DMS 273 (cell line): ENCODE results near the gene DAB2IP.

Experiments used
- DNase-seq: peaks from one replicate; lab custom pipeline; 2025; ENCODE audit not compliant: unreplicated experiment; lab: John Stamatoyannopoulos, UW

DAB2IP gene

GRCh38 chr9:121662359-121662758 is 10.9 kb downstream of the DAB2IP start:
- DNase-seq: no peak

GRCh38 chr9:121662891-121663580 is 11.6 kb downstream of the DAB2IP start:
- no peak for DNase-seq

- DNase-seq: no peak
These were observed 12.2 kb downstream of the DAB2IP start for GRCh38 chr9:121663591-121663990.

- no peak for DNase-seq
These were observed 14.9 kb downstream of the DAB2IP start for GRCh38 chr9:121666294-121666693.

GRCh38 chr9:121667214-121667613 is 15.8 kb downstream of the DAB2IP start:
- DNase-seq: no peak

GRCh38 chr9:121667890-121668289 is 16.5 kb downstream of the DAB2IP start:
- DNase-seq: no peak

GRCh38 chr9:121670431-121670830 is 19.0 kb downstream of the DAB2IP start:
- DNase-seq: no peak

- DNase-seq: no peak
These were observed 20.2 kb downstream of the DAB2IP start for GRCh38 chr9:121671612-121672155.

GRCh38 chr9:121672213-121672612 is 20.8 kb downstream of the DAB2IP start:
- DNase-seq: no peak

- no peak for DNase-seq
These were observed 21.6 kb downstream of the DAB2IP start for GRCh38 chr9:121672986-121673385.

- no peak for DNase-seq
These were observed 22.1 kb downstream of the DAB2IP start for GRCh38 chr9:121673576-121673975.

GRCh38 chr9:121674017-121674416 is 22.6 kb downstream of the DAB2IP start:
- DNase-seq: no peak

- DNase-seq: no peak
These were observed 23.5 kb downstream of the DAB2IP start for GRCh38 chr9:121674952-121675351.

GRCh38 chr9:121675381-121675780 is 23.9 kb downstream of the DAB2IP start:
- no peak for DNase-seq

- peak; percentile 10 for DNase-seq
These were observed 24.8 kb downstream of the DAB2IP start for GRCh38 chr9:121675969-121676822.

- no peak for DNase-seq
These were observed 25.5 kb downstream of the DAB2IP start for GRCh38 chr9:121676926-121677325.

GRCh38 chr9:121678501-121679022 is 27.1 kb downstream of the DAB2IP start:
- DNase-seq: no peak

- no peak for DNase-seq
These were observed 28.6 kb downstream of the DAB2IP start for GRCh38 chr9:121679901-121680635.

GRCh38 chr9:121681404-121681803 is 30.0 kb downstream of the DAB2IP start:
- DNase-seq: no peak

GRCh38 chr9:121682201-121682600 is 30.8 kb downstream of the DAB2IP start:
- no peak for DNase-seq

- DNase-seq: no peak
These were observed 31.6 kb downstream of the DAB2IP start for GRCh38 chr9:121682926-121683515.
